H7 (cell line): ENCODE measurements around the gene OR1J2. TPM values are rescaled to one million over a fixed set of nuclear protein-coding genes. Genes with fewer than 3 reads are reported as not detected.
"Not testable (repeated sequence)": the region's sequence is repeated elsewhere in the genome, so short reads cannot be mapped to it uniquely, and the experiment has no call there.

Experiments used
- DNase-seq: peaks from one replicate; pipeline ENCODE4 v3.0.0; 2012
- H3K27me3 ChIP-seq: 2 replicates; pipeline ENCODE4 v1.6.0; 2011; ENCODE audit warnings: mild to moderate bottlenecking, low read length; ENCODE audit not compliant: control insufficient read depth, insufficient read depth
- H3K36me3 ChIP-seq: replicated peaks from 2 replicates; pipeline ENCODE4 v1.5.1; 2011; ENCODE audit warnings: low read length; ENCODE audit not compliant: control insufficient read depth, insufficient read depth
- H3K4me3 ChIP-seq: 2 replicates; pipeline ENCODE4 v1.5.1; 2011; ENCODE audit warnings: low read depth, mild to moderate bottlenecking, control low read depth, low read length, moderate library complexity; ENCODE audit not compliant: insufficient read depth
- total RNA-seq: library from RNA; depleted of rRNA; stranded (reverse); fragments of >200 nt; shearing (Covaris generic); gene quantifications from 2 replicates; pipeline ENCODE4 v1.2.3, GENCODE V29; 2014; rRNA removed

OR1J2 gene
- total RNA-seq, 1 experiment from 2014 or later = not detected

DNA sequence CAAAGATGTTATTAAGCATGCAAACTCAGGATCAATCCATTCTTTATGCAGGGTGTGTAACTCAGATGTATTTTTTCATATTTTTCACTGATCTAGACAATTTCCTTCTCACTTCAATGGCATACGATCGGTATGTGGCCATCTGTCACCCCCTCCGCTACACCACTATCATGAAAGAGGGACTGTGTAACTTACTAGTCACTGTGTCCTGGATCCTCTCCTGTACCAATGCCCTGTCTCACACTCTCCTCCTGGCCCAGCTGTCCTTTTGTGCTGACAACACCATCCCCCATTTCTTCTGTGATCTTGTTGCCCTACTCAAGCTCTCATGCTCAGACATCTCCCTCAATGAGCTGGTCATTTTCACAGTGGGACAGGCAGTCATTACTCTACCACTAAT, 8.8 kb downstream of the OR1J2 start:
- H3K4me3 ChIP-seq = no peak overlapping the region
- DNase-seq = no peak
- no peaks in the 10 kb centered on the region for H3K36me3 ChIP-seq
- peaks cover 4% of the 10 kb centered on the region; the same call in 1 of the 2 replicates for H3K27me3 ChIP-seq

DNA sequence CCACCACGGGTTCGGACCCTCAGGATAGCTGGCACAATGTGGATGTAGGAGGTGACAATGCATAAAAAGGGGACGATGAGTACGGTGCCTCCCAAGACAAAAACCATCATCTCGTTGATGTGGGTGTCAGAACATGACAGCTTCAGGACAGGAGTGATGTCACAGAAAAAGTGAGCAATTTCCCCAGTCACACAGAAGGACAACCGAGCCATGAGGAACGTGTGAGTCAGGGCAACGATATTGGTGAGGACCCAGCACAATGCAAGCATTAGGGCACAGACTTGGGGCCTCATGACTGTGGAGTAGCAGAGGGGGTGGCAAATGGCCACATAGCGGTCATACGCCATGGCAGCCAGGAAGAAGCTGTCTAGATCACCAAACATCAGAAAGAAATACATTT, 16.0 kb downstream of the OR1J2 start:
- Histone ChIP-seq H3K27me3 (no peaks in the 10 kb centered on the region), H3K36me3 (no peaks in the 10 kb centered on the region), H3K4me3 (no peak overlapping the region)
- DNase-seq = no peak

DNA sequence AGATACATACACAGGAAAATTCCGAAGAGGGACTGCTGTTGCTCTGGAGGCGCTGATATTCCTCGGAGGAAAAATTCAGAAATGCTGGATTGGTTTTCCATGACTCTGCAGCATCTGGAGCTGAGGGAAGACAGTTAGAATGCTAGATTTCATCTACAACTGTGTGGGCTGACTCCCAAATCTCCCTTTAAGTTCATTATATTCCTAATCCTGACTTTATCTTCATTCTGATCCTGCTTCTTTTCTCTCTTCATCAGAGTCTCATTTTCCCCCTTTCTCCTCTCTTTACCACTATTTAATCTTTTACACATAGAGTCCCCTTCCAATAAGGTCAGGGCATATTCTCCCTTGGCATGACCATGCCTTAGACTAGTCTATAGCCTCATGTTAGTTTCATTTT, 16.6 kb downstream of the OR1J2 start, which contains the start of gene OR1N1:
Gene OR1N1, minus strand, starts transcription at position 101 of the 400 bp plus-strand sequence. Its CDS starts 0 bp downstream, at position 101.
- DNase-seq = no peak
- no peaks in the 10 kb centered on the region for H3K36me3 ChIP-seq
- no peak within 1 kb of the TSS for H3K4me3 ChIP-seq
- H3K27me3 ChIP-seq = no peaks in the 10 kb centered on the region

DNA sequence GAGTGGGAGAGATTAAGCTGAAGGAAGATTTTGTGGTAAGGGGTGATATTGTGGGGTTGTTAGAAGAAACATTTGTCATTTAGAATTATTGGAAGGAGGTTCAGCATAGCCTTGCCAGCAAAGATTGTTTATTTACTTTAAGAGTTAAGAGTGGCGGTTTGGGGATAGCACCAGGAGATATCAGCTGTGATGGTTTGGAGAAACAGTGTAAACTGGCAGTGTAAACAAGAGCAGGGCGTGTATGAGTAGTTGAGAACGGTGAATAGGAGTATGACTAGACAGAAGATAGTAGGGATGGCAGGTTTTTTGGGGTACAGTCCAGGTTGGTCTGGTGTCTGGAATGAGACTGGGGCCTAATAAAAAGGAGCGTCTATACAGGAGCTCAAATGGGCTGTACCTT, 20.6 kb downstream of the OR1J2 start:
- not testable (repeated sequence) for DNase-seq, H3K27me3 ChIP-seq, H3K36me3 ChIP-seq, H3K4me3 ChIP-seq

DNA sequence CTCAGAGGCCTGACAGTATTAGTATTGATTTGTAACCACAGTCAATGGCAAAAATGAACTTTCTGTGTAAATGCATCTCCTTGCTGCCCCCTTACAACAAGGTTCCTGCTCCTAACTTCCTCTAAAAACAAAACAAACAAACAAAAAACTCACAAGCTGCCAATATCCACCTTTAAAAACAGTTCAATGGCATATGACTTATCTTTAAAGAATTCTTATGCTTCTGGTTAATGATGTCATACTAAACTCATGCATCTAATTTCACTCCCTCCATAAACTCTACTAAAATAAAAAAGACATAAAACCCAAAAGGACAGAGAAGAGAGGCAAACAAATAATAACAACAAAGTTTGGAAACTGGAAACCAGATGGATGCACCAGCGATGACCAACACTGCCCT, 25.5 kb downstream of the OR1J2 start:
- H3K4me3 ChIP-seq = no peak overlapping the region
- no peak for DNase-seq
- no peaks in the 10 kb centered on the region for H3K27me3 ChIP-seq
- no peaks in the 10 kb centered on the region for H3K36me3 ChIP-seq

DNA sequence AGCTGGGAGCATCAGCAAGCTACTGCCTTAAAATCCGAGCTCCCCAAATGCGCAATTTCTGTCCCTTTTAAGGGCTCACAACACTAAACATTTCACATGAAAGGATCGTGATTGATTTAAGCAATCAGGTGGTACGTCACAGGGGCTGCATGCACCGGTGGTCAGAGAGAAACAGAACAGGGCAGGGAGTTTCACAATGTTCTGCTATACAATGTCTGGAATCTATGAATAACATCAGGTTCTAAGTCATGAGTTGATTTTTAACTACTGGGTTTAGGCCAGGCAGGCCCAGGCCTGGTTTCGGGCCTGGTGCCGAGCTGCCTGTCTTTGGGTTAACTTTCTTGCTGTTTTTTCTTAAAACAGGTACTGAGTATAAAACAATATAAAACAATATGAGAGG, 26.5 kb downstream of the OR1J2 start:
- DNase-seq, H3K36me3 ChIP-seq, H3K4me3 ChIP-seq, H3K27me3 ChIP-seq: not testable (repeated sequence)

DNA sequence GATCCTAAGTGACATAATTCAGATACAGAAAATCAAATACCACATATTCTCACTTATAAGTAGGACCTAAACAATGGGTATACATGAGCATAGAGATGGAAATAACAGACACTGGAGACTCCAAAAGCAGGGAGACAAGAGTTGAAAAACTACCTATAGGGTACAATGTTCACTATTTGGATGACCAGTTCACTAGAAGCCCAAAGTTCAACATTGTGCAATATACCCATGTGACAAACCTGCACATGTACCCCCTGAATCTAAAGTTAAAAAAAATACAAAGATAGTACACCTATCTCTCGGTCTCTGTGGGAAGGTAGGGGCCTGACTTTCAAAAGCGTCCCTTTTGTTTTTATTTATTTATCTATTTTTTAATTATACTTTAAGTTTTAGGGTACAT, 28.2 kb downstream of the OR1J2 start:
- DNase-seq = no peak
- Histone ChIP-seq H3K36me3 (no peaks in the 10 kb centered on the region), H3K4me3 (no peak overlapping the region), H3K27me3 (no peaks in the 10 kb centered on the region)

DNA sequence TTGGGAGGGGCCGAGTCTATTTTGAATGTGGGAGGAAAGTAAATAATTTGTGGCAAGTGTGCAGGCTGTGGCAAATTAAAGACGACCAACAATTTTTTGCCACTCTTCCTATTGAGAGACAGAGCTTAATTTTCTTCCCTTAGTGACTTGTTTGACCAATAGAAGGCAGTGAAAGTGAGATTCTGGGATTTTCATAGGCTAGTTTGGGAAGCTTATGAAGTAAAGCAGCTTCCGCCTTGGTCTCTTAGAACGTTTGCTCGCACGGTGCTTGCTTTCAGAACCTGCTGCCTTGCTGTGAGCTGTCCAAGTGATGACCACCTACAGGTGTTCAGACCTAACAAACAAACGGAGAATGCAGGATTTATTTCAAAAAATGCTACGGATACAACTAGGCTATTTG, 35.6 kb downstream of the OR1J2 start:
- DNase-seq = no peak
- H3K27me3 ChIP-seq = no peaks in the 10 kb centered on the region
- H3K36me3 ChIP-seq = no peaks in the 10 kb centered on the region

DNA sequence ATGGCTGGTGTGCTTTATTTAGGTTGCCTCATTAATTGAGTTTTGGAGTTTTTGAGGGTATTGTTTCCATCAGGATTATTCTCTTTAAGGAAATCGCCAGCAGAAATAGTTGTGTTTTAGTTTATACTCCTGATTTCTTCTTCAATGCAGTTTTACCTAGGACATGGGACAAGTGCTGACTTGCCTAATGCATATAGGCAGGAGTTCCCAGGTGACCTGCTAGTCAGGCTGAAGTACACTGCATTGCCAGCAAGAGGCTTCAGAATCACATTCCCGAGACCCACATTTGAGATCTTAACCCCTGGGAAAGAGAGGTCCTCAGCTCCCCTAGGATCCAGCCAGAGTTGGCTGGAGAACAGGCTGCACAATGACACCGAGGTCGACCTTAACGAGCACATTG, 40.8 kb downstream of the OR1J2 start:
- Histone ChIP-seq H3K27me3 (no peaks in the 10 kb centered on the region), H3K36me3 (no peaks in the 10 kb centered on the region), H3K4me3 (no peak overlapping the region)
- DNase-seq = no peak

More for the DNA sequence above, 35.6 kb downstream of the OR1J2 start:
- H3K4me3 ChIP-seq = no peak overlapping the region

DNA sequence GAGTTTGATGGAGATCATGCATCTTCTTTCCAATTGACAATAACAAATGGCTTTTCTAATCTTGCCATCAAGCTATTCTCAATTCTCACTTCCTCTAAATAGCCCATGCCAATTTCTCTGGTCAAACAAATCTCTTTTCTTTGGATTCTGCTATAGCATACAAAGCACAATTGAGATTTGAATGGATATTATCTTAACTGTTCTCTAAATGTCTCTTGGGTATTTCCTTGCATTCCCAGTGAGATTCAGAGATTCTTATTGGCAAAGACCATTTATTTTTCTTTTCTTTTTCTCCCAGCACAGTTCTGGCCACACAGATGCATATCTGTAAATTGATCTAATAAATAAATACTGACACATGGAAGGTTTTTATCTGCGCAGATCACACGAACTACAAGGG, 42.2 kb downstream of the OR1J2 start, which contains the start of gene OR1N2:
Gene OR1N2, plus strand, starts transcription at position 301 of the 400 bp plus-strand sequence. CDS start 100 bp downstream, outside the sequence.
- DNase-seq = no peak
- Histone ChIP-seq H3K27me3 (no peaks in the 10 kb centered on the region), H3K4me3 (no peak within 1 kb of the TSS), H3K36me3 (no peaks in the 10 kb centered on the region)

Other genes starting within 250 kb of the OR1J2 start
- gene RBM18, start 246.0 kb upstream of the OR1J2 start, total RNA-seq = 5.6 and 13.0 TPM in 2 replicates
- gene MRRF, start 245.9 kb upstream of the OR1J2 start, total RNA-seq = 26.2 and 36.2 TPM in 2 replicates
- 0.69 and 1.1 TPM in 2 replicates for gene PTGS1, start 139.8 kb upstream of the OR1J2 start, total RNA-seq
- gene OR1J1, start 32.9 kb upstream of the OR1J2 start, total RNA-seq = not detected in 2 replicates
- gene OR1J4, start 8.3 kb downstream of the OR1J2 start, total RNA-seq = not detected in 2 replicates
- gene OR1N1, start 16.5 kb downstream of the OR1J2 start, total RNA-seq = 0.15 TPM in 1 of 2 replicates, not detected in the other
- gene OR1N2, start 42.3 kb downstream of the OR1J2 start, total RNA-seq = not detected in 2 replicates
- not detected in 2 replicates for gene OR1L8, start 72.6 kb downstream of the OR1J2 start, total RNA-seq
- gene OR1Q1, start 103.9 kb downstream of the OR1J2 start, total RNA-seq = not detected in 2 replicates
- not detected in 2 replicates for gene OR1B1, start 146.8 kb downstream of the OR1J2 start, total RNA-seq
- not detected in 2 replicates for gene OR1L1, start 150.9 kb downstream of the OR1J2 start, total RNA-seq
- gene OR1L3, start 164.3 kb downstream of the OR1J2 start, total RNA-seq = not detected in 2 replicates
- gene OR1L4, start 213.2 kb downstream of the OR1J2 start, total RNA-seq = not detected in 2 replicates
- gene OR1L6, start 231.5 kb downstream of the OR1J2 start, total RNA-seq = not detected in 2 replicates